Vagina (tissue), 2 donors: ENCODE results near the gene CCDC201.

Experiments used
- POLR2A ChIP-seq, 2 donors: fragments of 450-650 bp; IDR thresholded peaks; one replicate each; pipeline ENCODE4 v1.6.1; 2017; ENCODE audit warnings: antibody characterized with exemption in 2 of 2, mild to moderate bottlenecking in 2 of 2, moderate library complexity in 2 of 2
- POLR2AphosphoS5 ChIP-seq, 2 donors: sonication (generic); formaldehyde crosslinking; IDR thresholded peaks; one replicate each; pipeline ENCODE4 v1.9.0; 2017; ENCODE audit warnings: antibody characterized with exemption in 2 of 2, mild to moderate bottlenecking in 2 of 2, low read depth in 1 of 2; ENCODE audit not compliant: insufficient read depth in 1 of 2
- TF ChIP-seq, protein P1 (sequence below), 3 experiments: fragments of 450-650 bp in 2 of 3; fragments of 200-600 bp in 1 of 3; sonication (generic) in 1 of 3; IDR thresholded peaks; one replicate each; pipeline ENCODE4 v1.5.1; 2017 to 2019; ENCODE audit warnings: antibody characterized with exemption in 3 of 3, mild to moderate bottlenecking in 2 of 3, moderate library complexity in 2 of 3

DNA sequence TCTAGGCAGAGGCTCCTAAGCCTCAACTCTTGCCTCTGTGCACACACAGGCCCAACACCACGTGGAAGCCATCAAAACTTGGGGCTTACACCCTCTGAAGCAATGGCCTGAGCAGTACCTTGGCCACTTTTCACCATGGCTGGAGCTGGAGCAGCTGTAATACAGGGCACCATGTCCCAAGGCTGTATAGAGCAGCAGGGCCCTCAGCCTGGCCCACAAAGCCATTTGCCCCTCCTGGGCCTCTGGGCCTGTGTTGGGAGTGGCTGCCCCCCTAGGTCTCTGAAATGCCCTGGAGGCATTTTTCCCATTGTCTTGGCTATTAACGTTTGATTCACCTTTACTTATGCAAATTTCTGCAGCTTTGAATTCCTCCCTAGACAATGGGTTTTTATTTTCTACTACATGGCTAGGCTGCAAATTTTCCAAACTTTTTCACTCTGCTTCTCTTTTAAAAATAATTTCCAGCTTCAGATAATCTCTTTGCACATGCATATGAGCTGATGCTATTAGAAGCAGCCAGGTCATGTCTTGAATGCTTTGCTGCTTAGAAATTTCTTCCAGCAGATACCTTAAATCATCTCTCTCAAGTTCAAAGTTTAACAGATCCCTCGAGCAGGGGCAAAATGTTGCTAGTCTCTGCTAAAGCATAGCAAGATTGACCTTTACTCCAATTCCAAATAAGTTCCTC is 5.7 kb upstream of the CCDC201 start:
- TF ChIP-seq POLR2A (IDR thresholded peaks at IDR 0.05) (no peak), POLR2AphosphoS5 (IDR thresholded peaks at IDR 0.05; ENCODE audit: insufficient read depth in 1 of 2, low read depth in 1 of 2) (no peak)
- TF ChIP-seq, protein P1, sequence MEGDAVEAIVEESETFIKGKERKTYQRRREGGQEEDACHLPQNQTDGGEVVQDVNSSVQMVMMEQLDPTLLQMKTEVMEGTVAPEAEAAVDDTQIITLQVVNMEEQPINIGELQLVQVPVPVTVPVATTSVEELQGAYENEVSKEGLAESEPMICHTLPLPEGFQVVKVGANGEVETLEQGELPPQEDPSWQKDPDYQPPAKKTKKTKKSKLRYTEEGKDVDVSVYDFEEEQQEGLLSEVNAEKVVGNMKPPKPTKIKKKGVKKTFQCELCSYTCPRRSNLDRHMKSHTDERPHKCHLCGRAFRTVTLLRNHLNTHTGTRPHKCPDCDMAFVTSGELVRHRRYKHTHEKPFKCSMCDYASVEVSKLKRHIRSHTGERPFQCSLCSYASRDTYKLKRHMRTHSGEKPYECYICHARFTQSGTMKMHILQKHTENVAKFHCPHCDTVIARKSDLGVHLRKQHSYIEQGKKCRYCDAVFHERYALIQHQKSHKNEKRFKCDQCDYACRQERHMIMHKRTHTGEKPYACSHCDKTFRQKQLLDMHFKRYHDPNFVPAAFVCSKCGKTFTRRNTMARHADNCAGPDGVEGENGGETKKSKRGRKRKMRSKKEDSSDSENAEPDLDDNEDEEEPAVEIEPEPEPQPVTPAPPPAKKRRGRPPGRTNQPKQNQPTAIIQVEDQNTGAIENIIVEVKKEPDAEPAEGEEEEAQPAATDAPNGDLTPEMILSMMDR (IDR thresholded peaks at IDR 0.05): no peak
